Stomach smooth muscle (tissue), 2 donors: ENCODE results near the gene CATSPER4.

Source experiments
- H3K27ac ChIP-seq: one replicate; pipeline ENCODE4 v1.7.0; 2013; ENCODE audit warnings: mild to moderate bottlenecking, low read length, inconsistent platforms
- H3K27me3 ChIP-seq, 2 donors: one replicate each; pipeline ENCODE4 v1.7.0; 2013; ENCODE audit warnings: low read length in 2 of 2; ENCODE audit not compliant: insufficient read depth in 2 of 2, control insufficient read depth in 1 of 2
- H3K36me3 ChIP-seq, 2 donors: one replicate each; pipeline ENCODE4 v1.7.0; 2013; ENCODE audit warnings: low read length in 2 of 2; ENCODE audit not compliant: control insufficient read depth in 2 of 2, insufficient read depth in 2 of 2
- H3K4me1 ChIP-seq: one replicate; pipeline ENCODE4 v1.7.0; 2013; ENCODE audit warnings: low read length; ENCODE audit not compliant: control insufficient read depth, insufficient read depth
- H3K4me3 ChIP-seq, 2 donors: one replicate each; pipeline ENCODE4 v1.7.0; 2013; ENCODE audit warnings: low read length in 2 of 2
- H3K9ac ChIP-seq, 2 donors: one replicate each; pipeline ENCODE4 v1.7.0; 2013; ENCODE audit warnings: low read length in 2 of 2, mild to moderate bottlenecking in 1 of 2
- H3K9me3 ChIP-seq, 2 donors: one replicate each; pipeline ENCODE4 v1.7.0; 2013; ENCODE audit warnings: low read length in 2 of 2; ENCODE audit not compliant: control insufficient read depth in 2 of 2
- donor health status: healthy.
- donor health status: Pancreatic carcinoma.

Gene CATSPER4

DNA sequence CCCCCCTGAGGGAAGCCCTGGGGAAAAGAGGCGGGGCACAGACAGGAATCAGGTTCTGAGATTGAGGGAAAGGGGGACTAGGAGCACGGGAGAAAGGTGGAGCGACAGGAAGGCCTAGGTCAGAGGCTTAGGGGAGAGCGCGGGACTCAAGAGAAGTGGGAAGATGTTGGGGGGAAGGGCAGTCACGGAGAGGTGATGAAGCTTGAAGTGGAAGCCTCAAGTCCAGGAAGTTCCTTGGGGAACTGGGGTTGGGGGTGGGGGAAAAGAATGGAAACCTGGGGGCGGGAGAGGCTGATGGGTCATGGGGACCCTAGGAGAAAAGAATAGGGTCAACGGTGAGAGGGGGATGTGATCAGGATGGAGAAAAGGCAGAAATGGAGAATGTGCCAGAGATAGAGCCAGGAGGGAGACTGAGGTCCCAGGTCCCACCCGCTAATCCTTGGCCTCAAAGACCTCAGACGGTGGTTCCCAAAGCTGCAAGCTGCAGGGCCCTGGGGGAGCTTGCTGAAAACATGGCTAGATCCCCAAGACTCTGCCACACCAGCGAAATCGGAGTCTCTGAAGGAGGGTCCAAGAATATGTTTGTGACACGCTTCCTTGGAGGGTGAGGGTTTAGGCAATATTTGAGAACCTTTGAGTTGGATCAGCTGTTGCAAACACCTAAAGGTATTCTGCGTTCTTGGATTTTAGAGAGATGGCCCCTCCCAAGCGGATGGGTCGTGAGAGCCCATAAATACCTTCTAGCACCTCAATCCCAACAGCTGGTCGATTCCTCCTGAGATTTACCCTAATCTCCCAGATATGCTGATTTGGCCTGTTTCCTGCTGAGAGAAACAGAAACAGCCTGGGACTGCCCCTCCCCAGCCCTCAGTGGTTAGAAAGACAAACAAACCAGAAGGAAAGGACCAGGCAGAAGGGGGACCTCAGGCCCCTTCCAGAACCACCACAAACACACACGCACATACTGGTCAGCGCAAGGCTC, 25.2 kb upstream of the CATSPER4 start:
- Histone ChIP-seq H3K4me1 (peaks cover 27% of the 10 kb centered on the region), H3K9ac (peak overlapping the region; percentile 55 to 66), H3K36me3 (no peaks in the 10 kb centered on the region), H3K9me3 (no peaks in the 10 kb centered on the region), H3K4me3 (no peak overlapping the region), H3K27me3 (no peaks in the 10 kb centered on the region), H3K27ac (no peak overlapping the region)

DNA sequence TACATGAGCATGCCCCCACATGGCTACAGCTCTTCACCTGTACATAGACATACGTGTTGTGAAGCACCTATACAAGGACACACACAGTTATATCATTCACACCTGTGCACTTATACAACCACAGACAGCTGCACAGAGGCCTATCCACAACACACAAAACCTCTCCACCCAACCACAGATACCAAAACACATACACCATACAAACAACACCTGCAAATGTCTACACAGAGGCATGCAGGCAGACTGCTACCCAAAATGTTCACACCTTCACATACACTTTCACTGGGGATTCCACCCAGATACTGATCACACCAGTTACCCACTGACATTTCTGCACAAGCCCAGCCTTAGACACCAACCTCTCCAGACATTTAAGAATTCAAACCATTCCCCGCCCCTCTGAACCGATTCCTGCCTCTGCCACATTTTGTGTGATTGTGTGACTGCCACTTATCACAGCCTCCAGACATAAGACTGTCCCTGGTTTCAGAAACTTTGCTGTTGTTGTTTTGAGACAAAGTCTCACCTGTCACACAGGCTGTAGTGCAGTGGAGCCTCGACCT, 23.6 kb upstream of the CATSPER4 start:
- no peaks in the 10 kb centered on the region for H3K9me3 ChIP-seq
- no peak overlapping the region for H3K9ac ChIP-seq
- H3K27me3 ChIP-seq: no peaks in the 10 kb centered on the region
- peaks cover 0 to 2% of the 10 kb centered on the region in 2 donors for H3K36me3 ChIP-seq
- H3K27ac ChIP-seq: no peak overlapping the region
- no peak overlapping the region for H3K4me3 ChIP-seq
- H3K4me1 ChIP-seq: peaks cover 29% of the 10 kb centered on the region

DNA sequence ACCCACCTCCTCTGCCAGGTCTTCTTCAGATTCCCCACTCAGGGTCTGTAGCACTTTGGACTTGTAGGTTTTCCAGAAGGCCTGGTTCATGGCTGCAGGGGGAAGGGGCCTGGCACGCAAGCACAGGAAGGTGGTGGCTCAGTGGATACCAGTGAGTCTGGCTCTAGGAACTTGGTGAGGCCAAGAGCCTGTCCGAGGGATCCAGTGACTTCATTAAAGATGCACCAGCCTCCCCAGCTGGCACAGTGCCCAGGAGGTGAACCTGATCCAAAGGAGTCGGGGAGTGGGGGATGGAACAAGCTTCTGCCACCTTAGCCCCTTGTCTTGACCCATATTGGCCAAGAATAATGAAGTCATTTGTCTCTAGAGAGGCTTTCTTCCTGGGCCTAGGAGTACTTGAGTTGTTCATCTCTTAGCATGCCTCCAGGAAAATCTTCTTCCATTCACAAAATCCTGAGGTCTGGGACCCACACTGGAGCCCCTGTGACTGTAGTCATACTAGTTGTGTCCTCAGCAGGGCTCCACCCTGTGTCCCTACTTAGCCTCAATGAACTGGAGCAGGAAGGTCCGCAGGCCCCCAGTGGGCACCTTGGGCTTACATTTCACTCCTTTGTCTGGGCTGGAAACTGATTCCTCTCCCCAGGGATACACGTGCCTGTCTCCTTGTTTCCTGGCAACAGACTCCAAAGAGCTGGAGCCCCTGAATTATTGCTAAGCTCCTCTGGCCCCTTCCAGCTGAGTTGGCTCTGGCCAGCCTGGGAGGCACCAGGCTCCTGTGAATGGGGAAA, 21.8 kb upstream of the CATSPER4 start, which contains the start of gene C1orf232:
Gene C1orf232 (minus strand): TSS at position 554 of the 788 bp plus-strand sequence. CDS start 464 bp downstream, at position 90.
- no peaks in the 10 kb centered on the region for H3K9me3 ChIP-seq

DNA sequence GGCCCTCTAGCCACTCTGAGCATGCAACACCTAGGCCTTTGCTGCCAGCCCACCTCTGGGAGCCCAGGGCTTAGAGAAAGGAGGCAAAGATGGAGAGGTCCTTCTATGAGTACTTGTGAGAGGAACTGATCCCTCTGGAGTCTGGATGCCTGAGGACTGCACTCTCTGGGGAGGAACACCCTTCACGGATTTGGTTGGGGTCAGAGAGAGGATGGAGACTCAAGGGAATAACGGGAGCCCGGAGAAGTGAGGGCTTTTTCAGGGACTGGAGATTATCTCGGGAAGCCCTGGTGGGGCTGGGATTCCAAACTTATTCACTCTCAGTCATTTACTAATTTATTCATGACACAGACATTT, 21.2 kb upstream of the CATSPER4 start:
- H3K9ac ChIP-seq: peak overlapping the region; percentile 21 to 95
- H3K36me3 ChIP-seq: peaks cover 0 to 2% of the 10 kb centered on the region in 2 donors
- peaks cover 23% of the 10 kb centered on the region for H3K4me1 ChIP-seq
- peak overlapping the region; percentile 88 to 94 for H3K4me3 ChIP-seq
- H3K9me3 ChIP-seq: no peaks in the 10 kb centered on the region
- H3K27me3 ChIP-seq: no peaks in the 10 kb centered on the region
- peak overlapping the region; percentile 64 for H3K27ac ChIP-seq

More for the DNA sequence above, 21.8 kb upstream of the CATSPER4 start, which contains the start of gene C1orf232:
- Histone ChIP-seq H3K27ac (peak within 1 kb of the TSS; percentile 64), H3K4me3 (peak within 1 kb of the TSS; percentile 88 to 94), H3K36me3 (peaks cover 0 to 2% of the 10 kb centered on the region in 2 donors), H3K9ac (peak within 1 kb of the TSS; percentile 89 to 95), H3K27me3 (no peaks in the 10 kb centered on the region), H3K4me1 (peaks cover 26% of the 10 kb centered on the region)

DNA sequence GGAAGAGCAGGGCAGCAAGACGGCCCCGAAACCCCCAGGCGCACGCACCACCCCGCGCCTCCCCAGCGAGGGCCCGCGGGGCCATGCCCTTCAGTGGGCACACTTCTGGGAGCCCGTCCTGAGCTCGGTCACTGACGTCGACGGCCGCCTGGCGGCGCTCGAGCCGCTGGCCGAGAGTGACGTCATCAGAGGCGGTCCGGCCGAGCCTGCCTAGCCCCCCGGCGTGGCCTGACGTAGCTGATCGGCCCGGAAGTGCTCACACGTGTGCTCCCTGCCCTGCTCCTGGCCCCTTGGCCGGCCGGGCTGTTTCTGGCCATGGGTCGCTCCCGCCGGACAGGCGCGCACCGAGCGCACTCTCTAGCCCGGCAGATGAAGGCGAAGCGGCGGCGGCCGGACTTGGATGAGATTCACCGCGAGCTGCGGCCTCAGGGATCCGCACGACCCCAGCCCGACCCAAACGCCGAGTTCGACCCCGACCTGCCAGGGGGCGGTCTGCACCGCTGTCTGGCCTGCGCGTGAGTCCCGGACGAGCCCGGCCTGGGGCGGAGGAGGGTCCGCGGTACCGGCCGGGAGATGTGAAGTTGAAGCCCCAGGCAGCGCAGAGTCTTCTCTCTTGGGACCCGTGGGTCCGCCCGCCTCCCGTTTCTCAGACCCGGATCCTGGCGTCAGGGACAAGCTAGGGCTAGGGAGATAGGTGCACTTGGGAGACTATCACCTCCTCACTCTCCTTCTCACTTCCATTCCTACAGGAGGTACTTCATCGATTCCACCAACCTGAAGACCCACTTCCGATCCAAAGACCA, 20.5 kb upstream of the CATSPER4 start, which contains the start of gene ZNF593:
Gene ZNF593 (plus strand): TSS at position 240 of the 803 bp plus-strand sequence. CDS start 76 bp downstream, at position 316.
- Histone ChIP-seq H3K36me3 (peaks cover 0 to 2% of the 10 kb centered on the region in 2 donors), H3K9ac (peak within 1 kb of the TSS; percentile 89 to 95), H3K27me3 (no peaks in the 10 kb centered on the region), H3K9me3 (no peaks in the 10 kb centered on the region), H3K4me1 (peaks cover 18% of the 10 kb centered on the region), H3K4me3 (peak within 1 kb of the TSS; percentile 88 to 94), H3K27ac (peak within 1 kb of the TSS; percentile 64)

DNA sequence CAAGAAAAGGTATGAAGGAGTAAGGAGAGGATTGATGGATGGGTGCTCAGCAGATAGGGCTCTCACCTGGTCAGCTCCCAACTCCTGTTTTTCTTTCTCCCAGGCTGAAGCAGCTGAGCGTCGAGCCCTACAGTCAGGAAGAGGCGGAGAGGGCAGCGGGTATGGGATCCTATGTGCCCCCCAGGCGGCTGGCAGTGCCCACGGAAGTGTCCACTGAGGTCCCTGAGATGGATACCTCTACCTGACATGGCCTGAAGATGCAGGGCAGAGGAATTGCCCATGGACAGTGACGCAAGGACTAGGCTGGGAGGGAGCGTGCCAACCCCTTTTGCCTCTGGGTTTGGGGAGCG, 20.0 kb upstream of the CATSPER4 start:
- H3K9ac ChIP-seq: peak overlapping the region; percentile 89 to 95
- H3K9me3 ChIP-seq: no peaks in the 10 kb centered on the region
- peaks cover 18% of the 10 kb centered on the region for H3K4me1 ChIP-seq
- peaks cover 0 to 2% of the 10 kb centered on the region in 2 donors for H3K36me3 ChIP-seq
- peak overlapping the region; percentile 64 for H3K27ac ChIP-seq
- H3K27me3 ChIP-seq: no peaks in the 10 kb centered on the region
- H3K4me3 ChIP-seq: peak overlapping the region; percentile 88 to 94

DNA sequence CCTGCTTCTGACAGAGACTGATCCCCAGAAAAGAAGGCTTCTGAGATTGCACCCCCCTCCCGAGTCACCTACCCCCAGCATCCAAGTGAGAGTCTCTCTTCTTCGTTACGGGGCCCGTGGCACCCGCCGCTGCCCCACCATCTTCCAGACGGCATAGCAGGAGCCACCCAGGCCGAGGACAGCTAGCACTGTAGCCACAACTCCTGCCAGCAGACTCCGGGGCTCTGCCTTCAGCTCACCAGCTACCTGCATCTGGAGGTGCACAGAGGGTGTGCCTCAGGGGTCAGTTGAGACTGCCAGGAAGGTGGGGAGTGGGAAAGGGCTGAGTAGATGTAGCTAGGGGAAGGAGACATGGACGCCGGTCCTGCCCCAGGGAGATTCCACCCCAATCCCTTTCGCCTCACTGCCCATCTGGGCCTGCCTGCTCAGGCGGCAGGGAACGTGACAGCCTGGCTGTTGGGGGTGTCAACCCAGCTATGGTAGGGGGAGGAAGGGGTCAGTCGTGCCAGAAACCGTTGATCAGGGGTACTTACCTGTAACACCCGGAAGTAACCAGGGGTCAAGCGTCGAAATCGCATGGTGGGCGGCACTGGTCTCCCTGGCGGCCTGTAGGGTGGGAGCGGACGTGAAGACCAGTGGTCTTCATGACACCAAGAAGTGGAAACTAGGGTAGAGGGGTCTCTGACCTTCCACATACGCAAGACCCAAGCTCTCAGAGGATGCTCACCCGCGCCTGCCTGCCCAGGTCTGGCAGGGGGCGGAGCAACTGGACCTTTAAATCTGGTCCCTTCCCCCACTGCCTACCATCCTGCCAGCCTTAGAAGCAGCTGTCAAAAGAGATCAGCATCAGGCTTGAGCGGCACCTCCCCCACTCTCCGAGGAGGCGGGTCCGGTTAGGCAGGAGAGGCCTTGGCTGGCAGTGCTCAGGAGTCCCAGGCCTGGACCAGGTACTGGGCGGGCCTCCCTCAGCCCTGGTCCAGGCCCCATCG, 19.0 kb upstream of the CATSPER4 start, which contains the start of gene ZNF593OS:
Gene ZNF593OS (minus strand): TSS at position 749 of the 989 bp plus-strand sequence. CDS start 171 bp downstream, at position 578.
- Histone ChIP-seq H3K27ac (no peak within 1 kb of the TSS), H3K4me3 (peak within 1 kb of the TSS; percentile 88 to 94), H3K9me3 (no peaks in the 10 kb centered on the region), H3K9ac (peak within 1 kb of the TSS; percentile 89 to 95), H3K27me3 (no peaks in the 10 kb centered on the region), H3K4me1 (peaks cover 18% of the 10 kb centered on the region), H3K36me3 (peaks cover 0 to 2% of the 10 kb centered on the region in 2 donors)

DNA sequence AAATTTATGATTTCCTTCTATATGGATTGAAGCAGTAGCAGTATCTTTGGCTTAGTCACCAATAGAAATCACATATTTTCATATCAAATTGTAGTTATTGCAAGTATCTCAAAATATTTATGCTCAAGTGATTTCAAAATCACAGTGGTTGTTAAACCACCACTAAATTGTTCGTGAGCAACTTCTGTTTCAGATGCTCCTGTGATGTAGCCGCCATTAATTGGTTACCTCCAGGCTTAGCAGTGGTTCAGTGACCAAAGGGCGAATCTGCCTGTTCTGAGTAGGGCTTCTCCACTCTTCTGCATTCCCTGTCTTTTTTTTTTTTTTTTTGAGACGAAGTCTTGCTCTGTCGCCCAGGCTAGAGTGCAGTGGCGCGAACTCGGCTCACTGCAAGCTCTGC, 15.1 kb upstream of the CATSPER4 start:
- Histone ChIP-seq H3K4me1 (peaks cover 11% of the 10 kb centered on the region), H3K9me3 (no peaks in the 10 kb centered on the region), H3K27me3 (no peaks in the 10 kb centered on the region), H3K4me3 (no peak overlapping the region), H3K27ac (no peak overlapping the region), H3K36me3 (peaks cover 0 to 2% of the 10 kb centered on the region in 2 donors), H3K9ac (no peak overlapping the region)

DNA sequence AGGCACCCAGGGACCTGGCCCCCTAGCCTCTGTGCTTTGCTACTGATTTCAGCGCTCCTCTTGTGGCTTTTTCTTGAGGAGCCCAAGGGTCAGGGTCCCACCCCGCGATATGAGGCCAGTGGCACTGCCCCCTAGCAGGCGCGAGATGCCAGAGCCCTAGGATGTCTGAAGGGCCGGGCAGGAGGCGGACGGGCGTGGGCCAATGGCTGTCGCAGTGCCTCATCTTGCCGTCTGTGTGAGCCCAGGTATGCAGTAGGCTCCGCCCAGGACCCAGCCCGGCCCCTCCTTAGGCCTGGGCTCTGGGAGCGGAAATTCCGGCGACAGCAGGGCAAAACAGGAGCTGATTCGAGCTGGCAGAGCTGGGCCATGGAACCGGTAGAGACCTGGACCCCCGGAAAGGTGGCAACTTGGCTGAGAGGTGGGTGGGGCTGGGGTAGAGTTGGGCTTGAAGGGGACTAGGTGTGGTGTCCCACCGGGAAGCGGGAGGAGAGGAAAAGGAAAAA, 13.2 kb upstream of the CATSPER4 start, which contains the start of gene CNKSR1:
Gene CNKSR1 (plus strand): TSS at position 310 of the 503 bp plus-strand sequence. CDS start 57 bp downstream, at position 367.
- Histone ChIP-seq H3K9me3 (no peaks in the 10 kb centered on the region), H3K4me3 (no peak within 1 kb of the TSS), H3K27ac (no peak within 1 kb of the TSS), H3K4me1 (no peaks in the 10 kb centered on the region), H3K9ac (no peak within 1 kb of the TSS), H3K36me3 (no peaks in the 10 kb centered on the region), H3K27me3 (no peaks in the 10 kb centered on the region)
